Omental fat pad (tissue), 4 donors: ENCODE results near the gene CDIP1. TPM values are rescaled to one million over a fixed set of nuclear protein-coding genes. Genes with fewer than 3 reads are reported as not detected.

Experiments
- ATAC-seq: fragments of 150-250 bp; one replicate; pipeline ENCODE4 v1.9.1; 2016; ENCODE audit warnings: mild to moderate bottlenecking, moderate library complexity; ENCODE audit not compliant: low FRiP score
- DNase-seq: peaks from one replicate; pipeline ENCODE4 v3.0.0-alpha.2; 2019; ENCODE audit warnings: low spot score
- CTCF ChIP-seq, 3 donors: fragments of 450-650 bp; IDR thresholded peaks; one replicate each; pipeline ENCODE4 v1.5.1; 2016 to 2017; ENCODE audit warnings: antibody characterized with exemption in 3 of 3, mild to moderate bottlenecking in 3 of 3, moderate library complexity in 2 of 3
- total RNA-seq, 4 donors: library from RNA; depleted of rRNA; stranded (reverse); fragments of >200 nt; gene quantifications; one replicate each; pipeline ENCODE4 v1.1.0, GENCODE V29; 2016

CDIP1 gene
- total RNA-seq, 4 donors from 2014 or later, result 12.7 to 18.8 (median 14.2) TPM

- DNase-seq (no peak), ATAC-seq (no peak)
- no peak for TF ChIP-seq CTCF (IDR thresholded peaks at IDR 0.05)
Measured at GRCh38 chr16:4481963-4482362, 56.6 kb downstream of the CDIP1 start.

GRCh38 chr16:4481526-4481925 is 57.0 kb downstream of the CDIP1 start:
- DNase-seq (no peak), ATAC-seq (no peak)
- TF ChIP-seq CTCF (IDR thresholded peaks at IDR 0.05), result no peak

DNA sequence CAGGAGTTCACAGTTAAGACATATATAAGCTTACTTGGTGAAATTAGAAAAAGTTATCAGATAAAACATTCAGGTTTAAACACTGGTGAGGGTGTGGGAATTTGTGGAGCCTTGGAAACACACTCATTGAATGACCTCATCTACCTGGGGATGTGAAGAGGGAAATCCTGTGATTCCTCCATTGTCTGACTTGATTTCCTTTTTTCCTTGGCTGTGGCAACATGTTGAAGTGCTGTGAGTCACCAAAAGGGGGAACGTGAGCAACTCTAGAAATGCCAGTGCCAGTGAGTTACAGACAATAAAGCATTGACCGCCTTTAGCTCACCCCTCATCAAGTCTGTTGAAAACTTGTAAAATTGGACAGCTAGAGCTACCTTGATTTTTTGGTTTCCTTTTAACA is 60.6 kb downstream of the CDIP1 start:
- no peak for TF ChIP-seq CTCF (IDR thresholded peaks at IDR 0.05)
- no peak for ATAC-seq
- DNase-seq, result no peak

DNA sequence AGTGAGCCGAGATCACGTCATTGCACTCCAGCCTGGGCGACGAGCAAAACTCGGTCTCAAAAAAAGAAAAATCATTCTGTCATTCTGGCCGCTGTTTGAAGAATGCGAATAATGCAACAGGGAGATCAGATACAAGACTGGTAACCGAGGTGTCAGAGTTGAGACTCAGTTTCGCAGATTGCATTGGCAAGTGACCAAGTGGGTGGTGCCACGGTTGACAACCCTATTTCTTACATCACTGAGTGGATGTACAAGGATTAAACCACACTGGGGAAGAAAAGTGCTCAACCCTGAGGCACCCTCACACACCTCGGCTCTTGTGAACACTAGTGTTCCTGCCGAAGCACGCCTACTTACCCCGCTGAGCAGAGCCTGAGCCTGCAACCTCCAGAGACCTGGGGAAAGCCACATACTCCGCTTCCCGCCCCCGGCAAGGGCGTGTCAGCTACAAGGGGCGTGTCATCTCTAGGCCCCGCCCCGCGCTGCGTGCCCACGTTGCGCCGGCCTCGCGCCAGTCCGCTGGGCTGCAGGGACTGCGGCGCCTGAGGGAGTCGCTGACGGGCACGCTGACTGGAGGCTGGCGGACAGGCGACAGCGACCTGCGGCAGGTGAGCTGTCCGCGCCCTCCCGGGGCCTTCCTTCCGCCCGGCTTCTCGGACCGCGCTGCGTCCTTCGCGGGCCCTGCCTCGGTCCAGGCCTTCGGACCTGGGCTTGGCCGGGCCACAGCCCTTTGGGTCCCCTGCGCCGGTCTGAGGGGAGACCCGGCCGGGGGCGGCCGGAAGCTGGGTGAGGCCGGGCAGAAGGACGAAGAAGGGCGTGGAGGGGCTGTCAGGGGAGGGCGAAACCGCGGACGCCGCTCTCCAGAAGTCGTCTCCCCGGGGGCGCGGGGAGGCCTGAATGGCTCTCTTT is 62.4 kb downstream of the CDIP1 start, which contains the start of gene HMOX2:
TSS of gene HMOX2 (plus strand) at position 519 of the 909 bp plus-strand sequence. CDS start 29,127 bp downstream, outside the sequence.
- TF ChIP-seq CTCF (IDR thresholded peaks at IDR 0.05), result no peak
- DNase-seq (peak; percentile 90), ATAC-seq (peak; percentile 93)

- ATAC-seq, result peak; percentile 64
- peak; percentile 81 for DNase-seq
- TF ChIP-seq CTCF (IDR thresholded peaks at IDR 0.05), result no peak
Measured at GRCh38 chr16:4474192-4474961, 64.2 kb downstream of the CDIP1 start, which contains the start of gene NMRAL1. NMRAL1 (minus strand) TSS chr16:4474625; CDS start chr16:4474132, 493 bp downstream.

DNA sequence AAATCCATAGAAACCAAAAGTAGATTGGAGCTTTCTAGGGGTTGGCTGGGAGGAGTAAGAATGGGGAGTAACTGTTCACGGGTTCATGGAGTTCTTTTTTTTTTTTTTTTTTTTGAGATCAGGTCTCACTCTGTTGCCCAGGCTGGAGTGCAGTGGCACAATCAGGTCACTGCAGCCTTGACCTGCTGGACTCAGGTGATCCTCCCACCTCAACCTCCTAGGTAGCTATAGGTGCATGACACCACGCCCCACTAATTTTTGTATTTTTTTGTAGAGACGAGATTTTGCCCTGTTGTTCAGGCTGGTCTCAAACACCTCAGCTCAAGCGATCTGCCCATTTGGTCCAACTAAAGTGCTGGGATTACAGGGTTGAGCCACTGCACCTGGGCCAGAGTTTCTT is 65.7 kb downstream of the CDIP1 start:
- DNase-seq (no peak), ATAC-seq (no peak)
- no peak for TF ChIP-seq CTCF (IDR thresholded peaks at IDR 0.05)
